Measurements from ENCODE around the gene CHEK2.

CHEK2 gene
- total RNA-seq = 5.8 to 6.4 (median 6.4) reads per million in 3 donors

- H3K27me3 ChIP-seq (replicated peaks; ENCODE audit: control insufficient read depth, insufficient read depth, low read length, poor library complexity, severe bottlenecking) = no peaks in the 10 kb centered on the region
- peak; percentile 91 to 96 (median 95) for DNase-seq
- H3K9me3 ChIP-seq (ENCODE audit: control insufficient read depth, low read length) = no peaks in the 10 kb centered on the region
- peaks cover 4% of the 10 kb centered on the region for H3K4me1 ChIP-seq (ENCODE audit: control insufficient read depth, insufficient read depth, low read length, poor library complexity, severe bottlenecking)
- peak within 1 kb of the TSS; percentile 85 for H3K4me3 ChIP-seq (ENCODE audit: insufficient read depth, low read depth, low read length, poor library complexity, severe bottlenecking)
- peak within 1 kb of the TSS; percentile 89 for H3K27ac ChIP-seq (ENCODE audit: insufficient read depth, low read length, poor library complexity, severe bottlenecking)
- H3K36me3 ChIP-seq (ENCODE audit: control insufficient read depth, insufficient read depth, low read length) = peaks cover 7% of the 10 kb centered on the region
These were observed at the start of gene CHEK2, which contains the start of gene HSCB for GRCh38 chr22:28741785-28742561. Gene CHEK2, minus strand, starts transcription at chr22:28741820. Its CDS starts 7,099 bp downstream, at chr22:28734721. Gene HSCB, plus strand, starts transcription at chr22:28742039. Its CDS starts 57 bp downstream, at chr22:28742096.

- peaks cover 27% of the 10 kb centered on the region for H3K4me1 ChIP-seq (ENCODE audit: control insufficient read depth, insufficient read depth, low read length, poor library complexity, severe bottlenecking)
- H3K27ac ChIP-seq (ENCODE audit: insufficient read depth, low read length, poor library complexity, severe bottlenecking) = no peak overlapping the region
These were observed 49.5 kb upstream of the CHEK2 start for GRCh38 chr22:28791124-28791523.

DNA sequence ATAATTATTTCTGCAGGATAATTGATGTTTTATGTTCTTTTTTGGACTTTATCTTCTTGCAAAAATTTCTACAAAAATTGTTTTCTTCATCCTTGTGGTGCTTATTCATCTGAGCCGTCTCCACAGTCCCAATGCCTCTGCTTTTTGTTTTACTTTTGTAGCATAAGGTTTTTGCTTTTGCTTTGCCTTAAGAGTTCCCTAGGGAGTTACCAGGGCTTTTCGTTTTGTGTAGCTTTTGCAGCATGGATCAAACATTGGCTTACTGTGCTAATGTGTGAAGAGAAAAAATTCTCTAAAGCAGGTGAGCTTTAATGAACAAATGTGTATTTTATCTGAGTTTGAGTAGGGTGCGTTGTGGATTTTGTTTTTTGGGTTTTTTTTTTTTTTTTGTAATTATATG is 47.0 kb upstream of the CHEK2 start:
- Histone ChIP-seq H3K27me3 (replicated peaks; ENCODE audit: control insufficient read depth, insufficient read depth, low read length, poor library complexity, severe bottlenecking) (no peaks in the 10 kb centered on the region), H3K9me3 (ENCODE audit: control insufficient read depth, low read length) (no peaks in the 10 kb centered on the region), H3K27ac (ENCODE audit: insufficient read depth, low read length, poor library complexity, severe bottlenecking) (no peak overlapping the region), H3K4me1 (ENCODE audit: control insufficient read depth, insufficient read depth, low read length, poor library complexity, severe bottlenecking) (peaks cover 21% of the 10 kb centered on the region), H3K4me3 (ENCODE audit: insufficient read depth, low read depth, low read length, poor library complexity, severe bottlenecking) (no peak overlapping the region), H3K36me3 (ENCODE audit: control insufficient read depth, insufficient read depth, low read length) (peaks cover 37% of the 10 kb centered on the region)
- DNase-seq = no peak

More at GRCh38 chr22:28791124-28791523, 49.5 kb upstream of the CHEK2 start:
- H3K36me3 ChIP-seq (ENCODE audit: control insufficient read depth, insufficient read depth, low read length) = peaks cover 39% of the 10 kb centered on the region
- no peak overlapping the region for H3K4me3 ChIP-seq (ENCODE audit: insufficient read depth, low read depth, low read length, poor library complexity, severe bottlenecking)
- no peaks in the 10 kb centered on the region for H3K9me3 ChIP-seq (ENCODE audit: control insufficient read depth, low read length)
- no peak for DNase-seq
- H3K27me3 ChIP-seq (replicated peaks; ENCODE audit: control insufficient read depth, insufficient read depth, low read length, poor library complexity, severe bottlenecking) = no peaks in the 10 kb centered on the region

DNA sequence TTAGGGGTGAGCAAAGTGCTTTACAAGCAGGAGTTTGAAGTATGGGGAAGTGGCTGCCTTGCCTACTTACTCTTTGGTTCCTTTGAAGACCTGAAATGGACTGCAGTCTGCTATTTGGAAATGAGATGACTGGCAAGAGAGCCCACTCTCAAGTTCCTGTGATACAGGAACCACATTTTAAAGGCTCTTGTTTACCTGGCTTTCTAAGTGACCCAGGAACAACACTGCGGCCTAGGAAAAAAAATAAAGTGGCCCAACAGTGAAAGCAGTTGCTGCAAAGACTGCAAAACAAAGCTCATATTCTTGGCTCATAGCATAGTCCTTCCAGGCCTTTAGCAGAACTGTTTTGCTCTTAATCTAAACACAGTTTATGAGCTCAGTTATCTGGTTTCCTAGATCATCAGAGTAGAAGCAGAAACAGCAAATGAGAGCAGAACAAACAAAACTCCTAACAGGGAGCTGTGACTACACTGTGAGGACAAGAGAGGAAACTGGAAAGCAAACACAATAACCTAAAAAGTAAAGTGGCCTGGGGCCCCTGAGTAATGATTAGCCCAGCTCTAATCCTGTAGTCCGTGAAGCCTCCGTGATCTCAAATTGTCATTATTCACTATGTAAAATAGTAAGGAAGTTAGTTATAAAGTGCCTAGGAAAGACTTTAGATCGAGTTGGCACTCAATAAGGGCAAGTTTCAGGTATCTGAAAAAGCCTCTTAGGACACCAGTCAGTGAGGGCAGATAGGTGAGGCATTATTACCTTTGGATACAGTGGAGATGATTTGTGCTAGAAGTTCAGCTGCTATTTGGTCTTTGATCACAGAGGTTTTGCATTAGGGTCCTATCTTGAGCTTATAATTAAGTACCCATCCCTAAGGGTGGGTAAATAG is 42.4 kb upstream of the CHEK2 start:
- no peaks in the 10 kb centered on the region for H3K27me3 ChIP-seq (replicated peaks; ENCODE audit: control insufficient read depth, insufficient read depth, low read length, poor library complexity, severe bottlenecking)
- H3K27ac ChIP-seq (ENCODE audit: insufficient read depth, low read length, poor library complexity, severe bottlenecking) = no peak overlapping the region
- no peak overlapping the region for H3K4me3 ChIP-seq (ENCODE audit: insufficient read depth, low read depth, low read length, poor library complexity, severe bottlenecking)
- DNase-seq = no peak
- no peaks in the 10 kb centered on the region for H3K9me3 ChIP-seq (ENCODE audit: control insufficient read depth, low read length)
- H3K4me1 ChIP-seq (ENCODE audit: control insufficient read depth, insufficient read depth, low read length, poor library complexity, severe bottlenecking) = no peaks in the 10 kb centered on the region
- peaks cover 50% of the 10 kb centered on the region for H3K36me3 ChIP-seq (ENCODE audit: control insufficient read depth, insufficient read depth, low read length)

GRCh38 chr22:28780296-28780695 is 38.7 kb upstream of the CHEK2 start:
- no peak overlapping the region for H3K27ac ChIP-seq (ENCODE audit: insufficient read depth, low read length, poor library complexity, severe bottlenecking)
- no peaks in the 10 kb centered on the region for H3K27me3 ChIP-seq (replicated peaks; ENCODE audit: control insufficient read depth, insufficient read depth, low read length, poor library complexity, severe bottlenecking)
- DNase-seq = no peak
- no peak overlapping the region for H3K4me3 ChIP-seq (ENCODE audit: insufficient read depth, low read depth, low read length, poor library complexity, severe bottlenecking)
- H3K4me1 ChIP-seq (ENCODE audit: control insufficient read depth, insufficient read depth, low read length, poor library complexity, severe bottlenecking) = no peaks in the 10 kb centered on the region
- peaks cover 29% of the 10 kb centered on the region for H3K36me3 ChIP-seq (ENCODE audit: control insufficient read depth, insufficient read depth, low read length)
- no peaks in the 10 kb centered on the region for H3K9me3 ChIP-seq (ENCODE audit: control insufficient read depth, low read length)

DNA sequence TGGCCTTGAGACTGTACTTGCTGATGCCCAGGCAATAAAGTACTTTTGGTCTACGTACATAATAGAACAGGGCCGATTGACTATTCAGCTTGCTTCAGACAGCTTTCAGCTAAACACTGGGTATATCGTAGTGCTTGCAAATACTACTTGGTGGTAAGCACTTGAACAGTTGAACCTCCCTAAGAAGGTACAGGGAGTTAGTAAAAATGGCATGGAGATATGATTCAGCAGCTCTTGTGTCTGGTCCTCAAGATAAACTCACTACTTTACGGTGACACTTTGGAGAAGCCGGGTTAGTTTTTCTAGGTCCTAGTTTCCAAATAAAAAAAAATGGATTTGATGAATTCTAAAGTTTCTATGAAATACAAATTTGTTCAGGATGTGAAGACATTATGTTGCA is 38.2 kb upstream of the CHEK2 start:
- peaks cover 26% of the 10 kb centered on the region for H3K36me3 ChIP-seq (ENCODE audit: control insufficient read depth, insufficient read depth, low read length)
- no peak for DNase-seq

DNA sequence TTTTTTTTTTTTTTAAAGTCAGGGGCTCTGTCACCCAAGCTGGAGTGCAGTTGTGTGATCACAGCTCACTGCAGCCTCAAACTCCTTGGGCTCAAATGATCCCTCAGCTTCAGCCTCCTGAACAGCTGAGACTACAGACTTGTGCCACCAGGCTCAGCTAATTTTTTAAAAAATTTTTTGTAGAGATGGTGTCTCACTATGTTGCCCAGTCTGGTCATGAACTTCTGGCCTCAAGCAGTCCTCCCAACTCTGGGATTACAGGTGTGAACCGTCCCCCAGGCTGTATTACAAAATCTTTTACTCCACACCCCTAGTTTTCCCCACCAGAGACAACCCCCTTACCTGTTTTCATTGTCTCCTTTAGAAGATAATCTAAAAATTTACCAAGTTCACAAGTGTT is 32.8 kb upstream of the CHEK2 start:
- peaks cover 3% of the 10 kb centered on the region for H3K4me1 ChIP-seq (ENCODE audit: control insufficient read depth, insufficient read depth, low read length, poor library complexity, severe bottlenecking)
- no peak overlapping the region for H3K27ac ChIP-seq (ENCODE audit: insufficient read depth, low read length, poor library complexity, severe bottlenecking)
- H3K9me3 ChIP-seq (ENCODE audit: control insufficient read depth, low read length) = no peaks in the 10 kb centered on the region
- no peak for DNase-seq
- no peak overlapping the region for H3K4me3 ChIP-seq (ENCODE audit: insufficient read depth, low read depth, low read length, poor library complexity, severe bottlenecking)
- H3K27me3 ChIP-seq (replicated peaks; ENCODE audit: control insufficient read depth, insufficient read depth, low read length, poor library complexity, severe bottlenecking) = no peaks in the 10 kb centered on the region
- H3K36me3 ChIP-seq (ENCODE audit: control insufficient read depth, insufficient read depth, low read length) = peaks cover 3% of the 10 kb centered on the region

More for the DNA sequence above, 38.2 kb upstream of the CHEK2 start:
- Histone ChIP-seq H3K27ac (ENCODE audit: insufficient read depth, low read length, poor library complexity, severe bottlenecking) (no peak overlapping the region), H3K4me1 (ENCODE audit: control insufficient read depth, insufficient read depth, low read length, poor library complexity, severe bottlenecking) (no peaks in the 10 kb centered on the region), H3K27me3 (replicated peaks; ENCODE audit: control insufficient read depth, insufficient read depth, low read length, poor library complexity, severe bottlenecking) (no peaks in the 10 kb centered on the region), H3K9me3 (ENCODE audit: control insufficient read depth, low read length) (no peaks in the 10 kb centered on the region), H3K4me3 (ENCODE audit: insufficient read depth, low read depth, low read length, poor library complexity, severe bottlenecking) (no peak overlapping the region)

- no peaks in the 10 kb centered on the region for H3K27me3 ChIP-seq (replicated peaks; ENCODE audit: control insufficient read depth, insufficient read depth, low read length, poor library complexity, severe bottlenecking)
- DNase-seq = no peak
- H3K36me3 ChIP-seq (ENCODE audit: control insufficient read depth, insufficient read depth, low read length) = no peaks in the 10 kb centered on the region
- H3K27ac ChIP-seq (ENCODE audit: insufficient read depth, low read length, poor library complexity, severe bottlenecking) = peak overlapping the region; percentile 67
- H3K9me3 ChIP-seq (ENCODE audit: control insufficient read depth, low read length) = no peaks in the 10 kb centered on the region
- H3K4me1 ChIP-seq (ENCODE audit: control insufficient read depth, insufficient read depth, low read length, poor library complexity, severe bottlenecking) = peaks cover 3% of the 10 kb centered on the region
- peak overlapping the region; percentile 78 for H3K4me3 ChIP-seq (ENCODE audit: insufficient read depth, low read depth, low read length, poor library complexity, severe bottlenecking)
These were observed 31.8 kb upstream of the CHEK2 start for GRCh38 chr22:28773461-28773867.

DNA sequence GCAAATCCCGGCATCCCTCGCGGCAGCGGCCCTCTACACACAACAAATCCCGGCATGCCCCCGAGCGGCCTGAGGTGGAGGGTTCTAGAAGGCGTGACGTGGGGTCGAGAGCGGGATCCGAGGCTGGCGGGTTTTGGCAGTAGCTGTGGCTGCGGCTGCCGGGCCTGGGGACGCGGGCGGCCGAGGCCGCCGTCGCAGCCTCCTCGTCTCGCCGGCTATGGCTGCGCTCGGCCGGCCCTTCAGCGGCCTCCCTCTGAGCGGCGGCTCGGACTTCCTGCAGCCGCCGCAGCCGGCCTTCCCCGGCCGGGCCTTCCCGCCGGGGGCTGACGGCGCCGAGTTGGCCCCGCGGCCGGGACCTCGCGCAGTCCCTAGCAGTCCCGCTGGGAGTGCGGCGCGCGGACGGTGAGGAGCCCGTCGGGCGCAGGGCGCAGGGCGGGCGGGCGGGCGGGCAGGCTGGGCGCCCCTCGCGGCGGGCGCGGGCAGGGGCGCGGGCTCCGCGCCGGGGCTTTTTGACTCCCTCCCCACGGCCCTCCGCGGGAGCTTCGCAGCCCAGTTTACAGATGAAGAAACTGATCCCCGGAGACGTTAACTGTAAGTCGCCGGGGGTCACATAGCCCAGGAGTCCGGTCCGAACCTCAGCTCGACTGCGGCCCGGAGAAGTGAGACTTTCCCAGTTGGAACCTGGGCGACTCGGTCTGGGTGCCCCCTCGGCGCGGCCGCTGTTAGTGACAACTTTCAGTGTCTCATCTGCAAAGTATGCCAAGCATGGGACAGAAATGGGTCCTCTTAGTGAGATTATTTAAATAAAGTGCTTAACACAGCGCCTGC is 31.2 kb upstream of the CHEK2 start, which contains the start of gene CCDC117:
Gene CCDC117, plus strand, starts transcription at position 63 of the 828 bp plus-strand sequence. Its CDS starts 155 bp downstream, at position 218.
- H3K27ac ChIP-seq (ENCODE audit: insufficient read depth, low read length, poor library complexity, severe bottlenecking) = peak within 1 kb of the TSS; percentile 88
- no peaks in the 10 kb centered on the region for H3K36me3 ChIP-seq (ENCODE audit: control insufficient read depth, insufficient read depth, low read length)
- H3K9me3 ChIP-seq (ENCODE audit: control insufficient read depth, low read length) = no peaks in the 10 kb centered on the region
- peaks cover 3% of the 10 kb centered on the region for H3K4me1 ChIP-seq (ENCODE audit: control insufficient read depth, insufficient read depth, low read length, poor library complexity, severe bottlenecking)
- H3K4me3 ChIP-seq (ENCODE audit: insufficient read depth, low read depth, low read length, poor library complexity, severe bottlenecking) = peak within 1 kb of the TSS; percentile 78
- peak; percentile 81 to 91 (median 86) for DNase-seq
- no peaks in the 10 kb centered on the region for H3K27me3 ChIP-seq (replicated peaks; ENCODE audit: control insufficient read depth, insufficient read depth, low read length, poor library complexity, severe bottlenecking)
